ENCODE results near the gene SLC25A6.
"Not testable (repeated sequence)": the region's sequence is repeated elsewhere in the genome, so short reads cannot be mapped to it uniquely, and the experiment has no call there.

The SLC25A6 gene

DNA sequence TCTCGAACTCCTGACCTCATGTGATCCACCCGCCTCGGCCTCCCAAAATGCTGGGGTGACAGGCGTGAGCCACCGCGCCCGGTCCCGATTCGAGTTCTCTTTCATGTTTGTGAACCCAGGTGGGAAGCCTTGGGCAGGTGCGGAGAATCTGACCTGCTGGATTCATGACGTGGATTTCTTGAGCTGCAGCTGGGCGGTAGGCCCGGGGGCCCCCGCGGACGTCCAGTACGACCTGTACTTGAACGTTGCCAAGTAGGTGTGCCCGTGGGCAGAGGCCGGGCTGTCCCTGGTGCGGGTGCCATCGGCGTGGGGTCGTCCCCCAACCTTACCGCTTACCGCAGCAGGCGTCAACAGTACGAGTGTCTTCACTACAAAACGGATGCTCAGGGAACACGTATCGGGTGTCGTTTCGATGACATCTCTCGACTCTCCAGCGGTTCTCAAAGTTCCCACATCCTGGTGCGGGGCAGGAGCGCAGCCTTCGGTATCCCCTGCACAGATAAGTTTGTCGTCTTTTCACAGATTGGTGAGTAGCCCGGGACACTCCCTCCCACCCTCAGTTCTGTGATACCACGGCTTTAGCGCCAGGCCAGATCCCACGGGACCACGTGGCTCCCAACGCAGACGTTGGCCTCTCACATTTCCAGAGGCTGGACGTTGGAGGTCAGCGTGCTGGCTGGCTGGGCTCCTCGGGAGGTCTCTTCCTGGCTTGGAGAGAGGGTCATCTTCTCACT is 39.8 kb downstream of the SLC25A6 start:
- ATAC-seq = no peak

DNA sequence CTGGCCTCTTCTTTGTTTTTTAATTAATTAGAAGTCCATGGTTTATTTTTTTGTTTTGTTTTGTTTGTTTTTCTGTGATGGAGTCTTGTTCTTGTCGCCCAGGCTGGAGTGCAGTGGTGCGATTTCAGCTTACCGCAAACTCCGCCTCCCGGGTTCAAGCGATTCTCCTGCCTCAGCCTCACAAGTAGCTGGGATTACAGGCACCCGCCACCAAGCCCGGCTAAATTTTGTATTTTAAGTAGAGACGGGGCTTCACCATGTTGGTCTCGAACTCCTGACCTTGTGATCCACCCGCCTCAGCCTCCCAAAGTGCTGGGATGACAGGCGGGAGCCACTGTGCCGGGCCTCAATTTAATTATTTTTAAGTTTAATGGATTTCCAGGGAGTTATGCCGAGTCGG is 42.3 kb downstream of the SLC25A6 start:
- ATAC-seq = not testable (repeated sequence)

DNA sequence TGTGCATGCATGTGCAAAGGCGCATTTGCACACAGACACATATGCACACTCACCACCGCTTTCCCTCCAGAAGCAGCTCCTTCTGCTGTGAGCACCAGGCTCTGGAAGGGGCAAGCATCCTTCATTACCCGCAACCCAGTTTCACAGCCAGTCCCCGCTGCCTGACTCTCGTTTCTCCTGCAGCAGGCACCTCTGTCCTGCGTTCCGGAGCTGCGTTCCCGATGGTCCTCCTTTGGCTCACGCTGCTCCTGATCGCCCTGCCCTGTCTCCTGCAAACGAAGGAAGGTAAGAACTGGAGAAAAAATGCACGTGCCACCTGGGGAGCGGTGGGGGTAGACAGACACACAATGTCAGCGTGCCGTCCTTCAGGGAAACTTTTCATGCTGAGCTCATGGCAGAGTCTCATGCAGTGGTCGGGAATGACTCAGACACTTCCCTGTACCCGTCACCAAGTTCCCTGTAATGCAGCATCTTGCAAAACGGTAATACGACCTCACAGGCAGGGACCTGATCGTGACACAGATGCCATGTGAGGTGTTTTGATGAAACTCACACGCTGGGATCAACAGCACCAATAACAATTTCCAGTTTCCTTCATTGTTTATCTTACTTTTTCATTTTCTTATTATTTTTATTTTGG is 50.2 kb downstream of the SLC25A6 start:
- ATAC-seq = no peak

DNA sequence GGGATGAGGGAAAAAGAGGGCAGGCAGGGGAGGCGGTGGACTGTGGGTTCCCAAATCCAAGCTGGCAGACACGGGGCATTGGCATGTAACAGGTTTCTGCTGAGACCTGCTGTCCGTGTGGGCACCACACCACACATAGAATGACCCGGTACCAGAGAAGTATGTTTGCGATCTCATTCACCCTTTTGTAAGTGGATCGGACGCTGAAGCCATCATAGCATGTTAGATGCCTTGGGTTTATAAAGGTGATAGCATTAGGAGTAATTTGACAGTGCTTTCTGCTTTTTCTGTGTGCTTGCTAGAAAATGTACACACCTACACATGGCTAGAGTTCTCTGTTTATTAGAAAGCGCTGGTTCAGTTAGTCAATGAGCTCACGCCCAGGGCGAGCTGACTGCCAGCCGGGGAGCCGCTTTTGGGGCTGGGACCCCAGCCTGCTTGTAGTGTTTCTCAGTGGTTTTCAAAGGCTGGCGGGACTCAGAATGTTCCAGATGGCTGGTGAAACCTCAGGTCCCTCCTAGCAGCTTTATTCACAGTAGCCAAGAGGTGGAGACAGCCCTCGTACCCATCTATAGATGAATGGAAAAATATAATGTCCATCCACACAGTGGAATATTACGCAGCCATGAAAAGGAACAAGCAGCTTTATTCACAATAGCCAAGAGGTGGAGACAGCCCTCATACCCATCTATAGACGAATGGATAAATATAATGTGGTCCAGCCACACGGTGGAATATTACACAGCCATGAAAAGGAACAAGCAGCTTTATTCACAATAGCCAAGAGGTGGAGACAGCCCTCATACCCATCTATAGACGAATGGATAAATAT is 54.7 kb downstream of the SLC25A6 start:
- ATAC-seq = peak in 1 of 2 donors; percentile 18

DNA sequence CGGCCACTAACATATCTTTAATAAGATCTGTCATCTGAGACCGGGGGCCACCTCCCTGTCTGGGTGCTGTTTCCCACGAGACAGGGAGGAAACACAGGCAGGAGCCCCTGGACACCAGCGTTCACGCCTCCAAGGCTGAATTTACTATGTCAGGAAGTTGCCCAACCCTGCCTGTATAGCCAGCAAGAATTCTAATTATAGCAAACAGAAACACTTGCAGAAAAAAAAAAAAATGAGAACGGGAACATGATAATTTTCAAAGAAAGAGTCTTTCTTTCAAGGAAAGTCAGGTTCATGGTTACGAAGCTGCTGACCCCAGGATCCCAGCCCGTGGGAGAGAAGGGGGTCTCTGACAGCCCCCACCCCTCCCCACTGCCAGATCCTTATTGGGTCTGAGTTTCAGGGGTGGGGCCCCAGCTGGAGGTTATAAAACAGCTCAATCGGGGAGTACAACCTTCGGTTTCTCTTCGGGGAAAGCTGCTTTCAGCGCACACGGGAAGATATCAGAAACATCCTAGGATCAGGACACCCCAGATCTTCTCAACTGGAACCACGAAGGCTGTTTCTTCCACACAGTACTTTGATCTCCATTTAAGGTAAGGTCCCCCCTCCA is 55.5 kb downstream of the SLC25A6 start, which contains the start of gene IL3RA:
TSS of gene IL3RA (plus strand) at position 455 of the 613 bp plus-strand sequence. CDS start 4,981 bp downstream, outside the sequence.
- ATAC-seq = peak; percentile 48 to 49

All from activated CD4-positive, CD25-positive, alpha-beta regulatory T cell treated with anti-CD3 and anti-CD28 coated beads, Interleukin-2, amount 50 U/mL, for 24 hours (primary cell).